Mucosa of descending colon (tissue), 3 donors: ENCODE data around the gene SPATA17. TPM values are rescaled to one million over a fixed set of nuclear protein-coding genes. Genes with fewer than 3 reads are reported as not detected.

Experiments used
- ATAC-seq: fragments of 200-7000 bp; cut with Tn5 transposase; one replicate; pipeline ENCODE4 v1.9.1; 2020; ENCODE audit warnings: mild to moderate bottlenecking, moderate library complexity
- DNase-seq, 3 donors: peaks; one replicate each; pipeline ENCODE4 v3.0.0-alpha.2; 2020
- H3K36me3 ChIP-seq: fragments of 200-600 bp; one replicate; pipeline ENCODE4 v1.8.0; 2021; ENCODE audit warnings: low read depth, mild to moderate bottlenecking
- H3K4me1 ChIP-seq: fragments of 200-600 bp; one replicate; pipeline ENCODE4 v1.8.0; 2021; ENCODE audit warnings: low read depth, mild to moderate bottlenecking
- H3K4me3 ChIP-seq: fragments of 200-600 bp; one replicate; pipeline ENCODE4 v1.8.0; 2021; ENCODE audit warnings: mild to moderate bottlenecking
- H3K9me3 ChIP-seq: fragments of 200-600 bp; one replicate; pipeline ENCODE4 v1.8.0; 2021; ENCODE audit warnings: mild to moderate bottlenecking
- CTCF ChIP-seq: fragments of 200-600 bp; IDR thresholded peaks from one replicate; pipeline ENCODE4 v1.8.0; 2022; ENCODE audit warnings: antibody characterized with exemption, mild to moderate bottlenecking
- intact Hi-C, 2 donors: fragments of 100-400 bp; cut with DNase I in 1 of 2; cut with micrococcal nuclease in 1 of 2; formaldehyde crosslinking; loops; one replicate each; pipeline versions ENCODE4 v1.11.0 to v1.11.1; 2022; cut with DNase I, micrococcal nuclease
- total RNA-seq, 3 donors: library from RNA; stranded (reverse); fragmentation: NEBNext Ultra II Directional in 2 of 3; extraction: Animal tissue kit (Norgen Biotek cat#: 25700) in 2 of 3; gene quantifications; one replicate each; pipeline versions ENCODE4 v1.2.1 to v1.2.4, GENCODE V29; 2021 to 2023
- donor health status: DM: no; HTN: no; CAD: no; lungs with moderate emphysema.
- donor health status: DM: no; HTN: no; CAD: no.
- donor health status: DM: no; HTN: yes; CAD: no.

SPATA17 gene
- total RNA-seq, 3 donors from 2014 or later: 0.28 to 0.90 (median 0.36) TPM

- Histone ChIP-seq H3K9me3 (no peaks in the 10 kb centered on the region), H3K4me1 (no peaks in the 10 kb centered on the region), H3K4me3 (no peak overlapping the region), H3K36me3 (no peaks in the 10 kb centered on the region)
- DNase-seq: no peak
- intact Hi-C loops: no loop called here
- no peak for ATAC-seq
- TF ChIP-seq CTCF: no peak
Observed at GRCh38 chr1:217599154-217599553, 32.0 kb upstream of the SPATA17 start.

- intact Hi-C loops: no loop called here
- Histone ChIP-seq H3K9me3 (no peaks in the 10 kb centered on the region), H3K4me1 (no peaks in the 10 kb centered on the region), H3K4me3 (no peak overlapping the region), H3K36me3 (no peaks in the 10 kb centered on the region)
- DNase-seq (no peak), ATAC-seq (no peak)
- no peak for TF ChIP-seq CTCF
Observed at GRCh38 chr1:217602380-217602779, 28.8 kb upstream of the SPATA17 start.

GRCh38 chr1:217605390-217605789 is 25.8 kb upstream of the SPATA17 start:
- Histone ChIP-seq H3K4me1 (no peaks in the 10 kb centered on the region), H3K36me3 (no peaks in the 10 kb centered on the region), H3K4me3 (no peak overlapping the region), H3K9me3 (no peaks in the 10 kb centered on the region)
- TF ChIP-seq CTCF: no peak
- intact Hi-C loops: no loop called here
- no peak for DNase-seq
- no peak for ATAC-seq

GRCh38 chr1:217614200-217614712 is 16.9 kb upstream of the SPATA17 start:
- intact Hi-C loops: no loop called here
- H3K4me3 ChIP-seq: no peak overlapping the region
- H3K9me3 ChIP-seq: no peaks in the 10 kb centered on the region
- TF ChIP-seq CTCF: no peak
- no peak for DNase-seq
- H3K36me3 ChIP-seq: no peaks in the 10 kb centered on the region
- ATAC-seq: no peak
- H3K4me1 ChIP-seq: no peaks in the 10 kb centered on the region

GRCh38 chr1:217617126-217617525 is 14.0 kb upstream of the SPATA17 start:
- H3K36me3 ChIP-seq: no peaks in the 10 kb centered on the region
- no peak for DNase-seq
- H3K4me1 ChIP-seq: no peaks in the 10 kb centered on the region
- no peak overlapping the region for H3K4me3 ChIP-seq
- H3K9me3 ChIP-seq: no peaks in the 10 kb centered on the region
- intact Hi-C loops: no loop called here
- no peak for ATAC-seq
- TF ChIP-seq CTCF: no peak

- TF ChIP-seq CTCF: no peak
- no peak for ATAC-seq
- H3K9me3 ChIP-seq: no peaks in the 10 kb centered on the region
- H3K4me1 ChIP-seq: no peaks in the 10 kb centered on the region
- DNase-seq: no peak
- H3K36me3 ChIP-seq: no peaks in the 10 kb centered on the region
- intact Hi-C loops: no loop called here
- H3K4me3 ChIP-seq: no peak overlapping the region
Observed at GRCh38 chr1:217620814-217621213, 10.3 kb upstream of the SPATA17 start.
